ENCODE measurements around the gene CALHM2. TPM values are rescaled to one million over a fixed set of nuclear protein-coding genes. Genes with fewer than 3 reads are reported as not detected.
A peak's percentile ranks its signal among the peaks of the same experiment; 100 is the strongest.

The CALHM2 gene
- total and polyA plus RNA-seq, 2 donors (not counting 1 experiment from before 2014, with no cell fraction given) = 35.8 to 37.2 TPM

GRCh38 chr10:103480521-103480920 is 28.4 kb upstream of the CALHM2 start:
- TF ChIP-seq CTCF (conservative IDR thresholded peaks at IDR 0.05 in 1 of 2, IDR thresholded peaks at IDR 0.05 in 1 of 2; ENCODE audit: low read depth in 1 of 2, low read length in 2 of 2) (no peak), EZH2 (IDR thresholded peaks at IDR 0.05; ENCODE audit: low read length, missing control alignments) (no peak)
- Histone ChIP-seq H3K9me3 (ENCODE audit: control insufficient read depth, insufficient read depth, low read depth, low read length) (no peaks in the 10 kb centered on the region), H3K4me3 (replicated peaks in 1 of 4; ENCODE audit: control extremely low read depth in 1 of 4, insufficient read depth in 1 of 4, low read depth in 3 of 4, low read length in 4 of 4) (no peak overlapping the region), H3K4me1 (ENCODE audit: control insufficient read depth, extremely low read depth, insufficient read depth, low read length) (peaks cover 3% of the 10 kb centered on the region), H3K27me3 (ENCODE audit: control insufficient read depth, insufficient read depth, low read length) (no peaks in the 10 kb centered on the region), H2AFZ (ENCODE audit: low read length) (no peak overlapping the region), H3K27ac (ENCODE audit: insufficient read depth, low read length) (no peak overlapping the region), H4K20me1 (ENCODE audit: control insufficient read depth, extremely low read depth, insufficient read depth, low read length) (no peaks in the 10 kb centered on the region), H3K36me3 (ENCODE audit: control insufficient read depth, insufficient read depth, low read length) (no peaks in the 10 kb centered on the region), H3K79me2 (ENCODE audit: control insufficient read depth, insufficient read depth, low read length) (no peaks in the 10 kb centered on the region), H3K9ac (ENCODE audit: insufficient read depth, low read length) (no peak overlapping the region), H3K4me2 (ENCODE audit: extremely low read depth, insufficient read depth, low read length) (no peak overlapping the region)
- peak in 1 of 2 donors; percentile 34 for DNase-seq (ENCODE audit: low read depth in 2 of 2)

- Histone ChIP-seq H2AFZ (ENCODE audit: low read length) (no peak within 1 kb of the TSS), H3K36me3 (ENCODE audit: control insufficient read depth, insufficient read depth, low read length) (no peaks in the 10 kb centered on the region), H3K9me3 (ENCODE audit: control insufficient read depth, insufficient read depth, low read depth, low read length) (no peaks in the 10 kb centered on the region), H3K4me1 (ENCODE audit: control insufficient read depth, extremely low read depth, insufficient read depth, low read length) (peaks cover 3% of the 10 kb centered on the region), H3K4me2 (ENCODE audit: extremely low read depth, insufficient read depth, low read length) (no peak within 1 kb of the TSS), H3K79me2 (ENCODE audit: control insufficient read depth, insufficient read depth, low read length) (no peaks in the 10 kb centered on the region), H3K27me3 (ENCODE audit: control insufficient read depth, insufficient read depth, low read length) (no peaks in the 10 kb centered on the region), H3K4me3 (replicated peaks in 1 of 4; ENCODE audit: control extremely low read depth in 1 of 4, insufficient read depth in 1 of 4, low read depth in 3 of 4, low read length in 4 of 4) (no peak within 1 kb of the TSS), H4K20me1 (ENCODE audit: control insufficient read depth, extremely low read depth, insufficient read depth, low read length) (no peaks in the 10 kb centered on the region), H3K9ac (ENCODE audit: insufficient read depth, low read length) (no peak within 1 kb of the TSS), H3K27ac (ENCODE audit: insufficient read depth, low read length) (no peak within 1 kb of the TSS)
- TF ChIP-seq EZH2 (IDR thresholded peaks at IDR 0.05; ENCODE audit: low read length, missing control alignments) (no peak), CTCF (conservative IDR thresholded peaks at IDR 0.05 in 1 of 2, IDR thresholded peaks at IDR 0.05 in 1 of 2; ENCODE audit: low read depth in 1 of 2, low read length in 2 of 2) (no peak)
- no peak for DNase-seq (ENCODE audit: low read depth in 2 of 2)
Measured at GRCh38 chr10:103479135-103479534, 27.0 kb upstream of the CALHM2 start, which contains the start of gene CALHM3. CALHM3 (minus strand) TSS chr10:103479240; CDS start chr10:103479032, 208 bp downstream.

GRCh38 chr10:103478671-103479070 is 26.5 kb upstream of the CALHM2 start:
- Histone ChIP-seq H3K27ac (ENCODE audit: insufficient read depth, low read length) (no peak overlapping the region), H3K4me2 (ENCODE audit: extremely low read depth, insufficient read depth, low read length) (no peak overlapping the region), H3K9ac (ENCODE audit: insufficient read depth, low read length) (no peak overlapping the region), H4K20me1 (ENCODE audit: control insufficient read depth, extremely low read depth, insufficient read depth, low read length) (no peaks in the 10 kb centered on the region), H3K79me2 (ENCODE audit: control insufficient read depth, insufficient read depth, low read length) (no peaks in the 10 kb centered on the region), H3K4me3 (replicated peaks in 1 of 4; ENCODE audit: control extremely low read depth in 1 of 4, insufficient read depth in 1 of 4, low read depth in 3 of 4, low read length in 4 of 4) (no peak overlapping the region), H3K9me3 (ENCODE audit: control insufficient read depth, insufficient read depth, low read depth, low read length) (no peaks in the 10 kb centered on the region), H3K36me3 (ENCODE audit: control insufficient read depth, insufficient read depth, low read length) (no peaks in the 10 kb centered on the region), H3K27me3 (ENCODE audit: control insufficient read depth, insufficient read depth, low read length) (no peaks in the 10 kb centered on the region), H2AFZ (ENCODE audit: low read length) (no peak overlapping the region), H3K4me1 (ENCODE audit: control insufficient read depth, extremely low read depth, insufficient read depth, low read length) (peaks cover 3% of the 10 kb centered on the region)
- DNase-seq (ENCODE audit: low read depth in 2 of 2) = no peak
- TF ChIP-seq CTCF (conservative IDR thresholded peaks at IDR 0.05 in 1 of 2, IDR thresholded peaks at IDR 0.05 in 1 of 2; ENCODE audit: low read depth in 1 of 2, low read length in 2 of 2) (no peak), EZH2 (IDR thresholded peaks at IDR 0.05; ENCODE audit: low read length, missing control alignments) (no peak)

Measured in fibroblast of lung (primary cell).